ENCODE data around the gene RASGRF2. TPM values are rescaled to one million over a fixed set of nuclear protein-coding genes. Genes with fewer than 3 reads are reported as not detected.

The RASGRF2 gene
- polyA plus RNA-seq, 2 of the 4 experiments (the other 2 are of a cell fraction): 1.4 to 2.1 TPM

DNA sequence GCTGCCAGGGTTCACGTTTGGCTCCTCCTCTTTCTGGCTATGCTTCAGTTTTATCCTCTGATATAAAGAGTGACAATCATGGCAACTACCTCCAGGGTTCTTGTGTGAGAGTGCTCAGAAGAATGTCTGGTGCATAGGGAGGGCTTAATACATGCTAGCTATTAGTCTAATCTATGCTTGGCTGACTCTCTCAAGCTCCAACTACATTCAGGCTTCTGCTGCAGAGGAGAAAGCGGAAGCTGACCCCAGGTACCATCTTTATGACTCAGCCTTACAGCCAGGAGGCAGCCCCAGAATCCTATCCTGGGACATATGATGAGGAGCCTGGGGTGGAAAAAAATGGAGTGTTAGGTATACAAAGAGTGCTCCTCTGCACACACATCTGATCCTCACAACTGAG lies 32.1 kb upstream of the RASGRF2 start:
- CTCF ChIA-PET: interaction anchor here (0.5 to 1.6 kb wide), 3 partner anchors 27 to 1550 kb away, joined by 3 to 4 read pairs (median 3); no protein-coding TSS in a partner anchor
- H3K9me3 ChIP-seq: no peaks in the 10 kb centered on the region
- H3K27ac ChIP-seq: no peak overlapping the region
- no peak overlapping the region for H3K4me3 ChIP-seq
- no peak for DNase-seq (ENCODE audit: low read depth in 1 of 2, low spot score in 1 of 2)
- TF ChIP-seq ZNF302 (CRISPR knock-in tag; IDR thresholded peaks at IDR 0.05) (no peak), HOXA7 (CRISPR knock-in tag; IDR thresholded peaks at IDR 0.05) (no peak), FOSB (CRISPR knock-in tag; IDR thresholded peaks at IDR 0.05) (no peak), EHF (CRISPR knock-in tag; IDR thresholded peaks at IDR 0.05) (no peak), NR3C1 (IDR thresholded peaks at IDR 0.05) (no peak), MAFK (IDR thresholded peaks at IDR 0.05; ENCODE audit: partially characterized antibody) (no peak)
- TF ChIP-seq, protein P1, sequence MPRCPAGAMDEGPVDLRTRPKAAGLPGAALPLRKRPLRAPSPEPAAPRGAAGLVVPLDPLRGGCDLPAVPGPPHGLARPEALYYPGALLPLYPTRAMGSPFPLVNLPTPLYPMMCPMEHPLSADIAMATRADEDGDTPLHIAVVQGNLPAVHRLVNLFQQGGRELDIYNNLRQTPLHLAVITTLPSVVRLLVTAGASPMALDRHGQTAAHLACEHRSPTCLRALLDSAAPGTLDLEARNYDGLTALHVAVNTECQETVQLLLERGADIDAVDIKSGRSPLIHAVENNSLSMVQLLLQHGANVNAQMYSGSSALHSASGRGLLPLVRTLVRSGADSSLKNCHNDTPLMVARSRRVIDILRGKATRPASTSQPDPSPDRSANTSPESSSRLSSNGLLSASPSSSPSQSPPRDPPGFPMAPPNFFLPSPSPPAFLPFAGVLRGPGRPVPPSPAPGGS (IDR thresholded peaks at IDR 0.05): no peak
- TF ChIP-seq, protein P2, sequence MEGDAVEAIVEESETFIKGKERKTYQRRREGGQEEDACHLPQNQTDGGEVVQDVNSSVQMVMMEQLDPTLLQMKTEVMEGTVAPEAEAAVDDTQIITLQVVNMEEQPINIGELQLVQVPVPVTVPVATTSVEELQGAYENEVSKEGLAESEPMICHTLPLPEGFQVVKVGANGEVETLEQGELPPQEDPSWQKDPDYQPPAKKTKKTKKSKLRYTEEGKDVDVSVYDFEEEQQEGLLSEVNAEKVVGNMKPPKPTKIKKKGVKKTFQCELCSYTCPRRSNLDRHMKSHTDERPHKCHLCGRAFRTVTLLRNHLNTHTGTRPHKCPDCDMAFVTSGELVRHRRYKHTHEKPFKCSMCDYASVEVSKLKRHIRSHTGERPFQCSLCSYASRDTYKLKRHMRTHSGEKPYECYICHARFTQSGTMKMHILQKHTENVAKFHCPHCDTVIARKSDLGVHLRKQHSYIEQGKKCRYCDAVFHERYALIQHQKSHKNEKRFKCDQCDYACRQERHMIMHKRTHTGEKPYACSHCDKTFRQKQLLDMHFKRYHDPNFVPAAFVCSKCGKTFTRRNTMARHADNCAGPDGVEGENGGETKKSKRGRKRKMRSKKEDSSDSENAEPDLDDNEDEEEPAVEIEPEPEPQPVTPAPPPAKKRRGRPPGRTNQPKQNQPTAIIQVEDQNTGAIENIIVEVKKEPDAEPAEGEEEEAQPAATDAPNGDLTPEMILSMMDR (IDR thresholded peaks at IDR 0.05): no peak
- FAIRE-seq: no peak
- WGBS (ENCODE audit: missing lambda C conversion rate): 50% methylated on average over 2 of the region's 2 CpGs
- H3K4me1 ChIP-seq: no peaks in the 10 kb centered on the region
- ATAC-seq: no peak
- H3K4me2 ChIP-seq: no peak overlapping the region
- POLR2A ChIA-PET: no interaction called here

DNA sequence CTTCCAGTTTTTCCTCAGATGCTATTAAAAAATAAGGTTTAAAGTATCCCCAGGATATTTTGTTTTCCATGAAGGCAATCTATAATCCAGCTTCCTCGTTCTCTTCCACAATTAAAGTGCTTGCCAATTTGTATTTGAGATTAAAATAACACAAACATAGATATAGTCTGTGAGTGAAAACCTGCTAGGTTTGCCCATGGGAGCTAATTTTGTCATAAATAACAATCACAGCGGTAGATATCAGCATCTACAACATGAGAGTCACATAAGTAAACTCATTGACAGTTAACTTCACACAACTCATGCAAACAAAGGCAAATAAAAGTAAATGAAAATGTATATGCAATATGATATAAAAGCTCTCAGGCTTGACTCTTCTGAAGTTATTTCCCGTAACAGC lies 29.2 kb upstream of the RASGRF2 start:
- no peaks in the 10 kb centered on the region for H3K4me1 ChIP-seq
- 77% methylated on average over 3 of the region's 3 CpGs for WGBS (ENCODE audit: missing lambda C conversion rate)
- no peaks in the 10 kb centered on the region for H3K9me3 ChIP-seq
- no peak overlapping the region for H3K4me3 ChIP-seq
- ChIA-PET CTCF (interaction anchor here (0.9 to 1.5 kb wide), 2 partner anchors 12 to 14 kb away, joined by 3 read pairs; no protein-coding TSS in a partner anchor), POLR2A (no interaction called here)
- TF ChIP-seq CBX2 (IDR thresholded peaks at IDR 0.05; ENCODE audit: borderline replicate concordance, low read depth): no peak
- TF ChIP-seq EHF (CRISPR knock-in tag; IDR thresholded peaks at IDR 0.05): no peak
- TF ChIP-seq RFX5 (IDR thresholded peaks at IDR 0.05): no peak
- no peak for TF ChIP-seq HOXB13 (CRISPR knock-in tag; IDR thresholded peaks at IDR 0.05; ENCODE audit: low read depth)
- TF ChIP-seq NPAS2 (CRISPR knock-in tag; IDR thresholded peaks at IDR 0.05; ENCODE audit: borderline replicate concordance): no peak
- TF ChIP-seq, protein P3, sequence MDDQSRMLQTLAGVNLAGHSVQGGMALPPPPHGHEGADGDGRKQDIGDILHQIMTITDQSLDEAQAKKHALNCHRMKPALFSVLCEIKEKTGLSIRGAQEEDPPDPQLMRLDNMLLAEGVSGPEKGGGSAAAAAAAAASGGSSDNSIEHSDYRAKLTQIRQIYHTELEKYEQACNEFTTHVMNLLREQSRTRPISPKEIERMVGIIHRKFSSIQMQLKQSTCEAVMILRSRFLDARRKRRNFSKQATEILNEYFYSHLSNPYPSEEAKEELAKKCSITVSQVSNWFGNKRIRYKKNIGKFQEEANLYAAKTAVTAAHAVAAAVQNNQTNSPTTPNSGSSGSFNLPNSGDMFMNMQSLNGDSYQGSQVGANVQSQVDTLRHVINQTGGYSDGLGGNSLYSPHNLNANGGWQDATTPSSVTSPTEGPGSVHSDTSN (IDR thresholded peaks at IDR 0.05): no peak
- TF ChIP-seq, protein P1 (IDR thresholded peaks at IDR 0.05): no peak
- no peak for TF ChIP-seq RNF2 (IDR thresholded peaks at IDR 0.05; ENCODE audit: borderline replicate concordance, low read depth)
- TF ChIP-seq ZC3H11A (IDR thresholded peaks at IDR 0.05): no peak
- TF ChIP-seq KDM1A (IDR thresholded peaks at IDR 0.05; ENCODE audit: low read depth): no peak
- TF ChIP-seq CEBPB (IDR thresholded peaks at IDR 0.05): no peak
- no peak for TF ChIP-seq MAZ (IDR thresholded peaks at IDR 0.05; ENCODE audit: borderline replicate concordance, low read depth, low read length)
- no peak for TF ChIP-seq JUN (IDR thresholded peaks at IDR 0.05)
- no peak for ATAC-seq
- FAIRE-seq: no peak
- H3K4me2 ChIP-seq: no peak overlapping the region
- no peak for DNase-seq (ENCODE audit: low read depth in 1 of 2, low spot score in 1 of 2)
- no peak overlapping the region for H3K27ac ChIP-seq

DNA sequence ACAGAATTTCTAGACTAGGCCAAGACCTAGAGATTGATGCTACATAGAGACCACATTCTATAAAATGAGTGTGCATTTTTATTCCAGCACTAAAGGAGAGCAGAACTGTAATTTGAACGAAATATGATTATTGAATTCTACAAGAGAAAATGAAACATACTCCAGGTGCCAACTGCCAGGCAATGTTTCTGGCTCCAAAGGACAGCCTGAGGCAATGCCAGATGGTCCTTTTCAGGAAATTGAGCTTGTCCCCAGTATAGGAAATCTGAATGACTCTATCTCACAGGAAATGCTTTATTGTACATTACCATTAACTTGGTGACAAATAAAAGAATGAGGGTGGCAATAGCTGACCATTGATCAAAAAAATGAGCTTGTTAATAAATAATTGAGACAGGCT lies 28.8 kb upstream of the RASGRF2 start:
- H3K4me1 ChIP-seq: no peaks in the 10 kb centered on the region
- whole genome bisulfite sequencing (ENCODE audit: missing lambda C conversion rate): 61% methylated on average over 1 of the region's 1 CpG
- H3K4me2 ChIP-seq: no peak overlapping the region
- ChIA-PET POLR2A (no interaction called here), CTCF (interaction anchor here (0.9 to 1.5 kb wide), 2 partner anchors 12 to 14 kb away, joined by 3 read pairs; no protein-coding TSS in a partner anchor)
- FAIRE-seq (no peak), ATAC-seq (no peak), DNase-seq (ENCODE audit: low read depth in 1 of 2, low spot score in 1 of 2) (no peak)
- H3K4me3 ChIP-seq: no peak overlapping the region
- no peaks in the 10 kb centered on the region for H3K9me3 ChIP-seq
- TF ChIP-seq POLR2AphosphoS2 (conservative IDR thresholded peaks at IDR 0.05; ENCODE audit: low read length) (no peak), JUNB (IDR thresholded peaks at IDR 0.05) (no peak), TFCP2L1 (CRISPR knock-in tag; IDR thresholded peaks at IDR 0.05) (no peak), NFE2L2 (conservative IDR thresholded peaks at IDR 0.05; ENCODE audit: low read length) (no peak), CEBPB (IDR thresholded peaks at IDR 0.05) (no peak), RNF2 (IDR thresholded peaks at IDR 0.05; ENCODE audit: borderline replicate concordance, low read depth) (no peak)
- H3K27ac ChIP-seq: no peak overlapping the region

Measured in A549 (cell line).